Measurements from ENCODE around the gene SPTLC3. TPM values are rescaled to one million over a fixed set of nuclear protein-coding genes. Genes with fewer than 3 reads are reported as not detected.

SPTLC3 gene
- total RNA-seq, 1 experiment from 2014 or later = 20.3 TPM

- H3K9me3 Mint-ChIP-seq (ENCODE audit: unreplicated experiment) = peaks cover 17% of the 10 kb centered on the region
- no peak overlapping the region for H3K27ac Mint-ChIP-seq (ENCODE audit: low read depth, unreplicated experiment)
- CTCF ChIA-PET = interaction anchor here (0.7 kb wide), 1 partner anchor 53 kb away, joined by 3 read pairs; no protein-coding TSS in a partner anchor
- TF ChIP-seq CTCF (IDR thresholded peaks at IDR 0.05; ENCODE audit: unreplicated experiment) = no peak
- H3K4me1 Mint-ChIP-seq (ENCODE audit: insufficient read depth, unreplicated experiment) = peaks cover 51% of the 10 kb centered on the region
- intact Hi-C loops (cut with micrococcal nuclease) = no loop called here
- H3K27me3 Mint-ChIP-seq (ENCODE audit: insufficient read depth, unreplicated experiment) = no peaks in the 10 kb centered on the region
- H3K36me3 Mint-ChIP-seq (ENCODE audit: insufficient read depth, unreplicated experiment) = peaks cover 16% of the 10 kb centered on the region
- BruUV-seq (replicated peaks) = no TSS peak
- DNase-seq (ENCODE audit: unreplicated experiment) = no peak
- H3K4me3 Mint-ChIP-seq (ENCODE audit: unreplicated experiment) = no peak overlapping the region
- POLR2A ChIA-PET = interaction anchor here (1.5 to 3.9 kb wide), 3 partner anchors 16 to 48 kb away, joined by 4 to 37 read pairs (median 6); partner anchors contain the start of gene SPTLC3
Measured at GRCh38 chr20:13024596-13024995, 15.8 kb downstream of the SPTLC3 start.

GRCh38 chr20:13025181-13025580 is 16.4 kb downstream of the SPTLC3 start:
- CTCF ChIA-PET = interaction anchor here (0.9 kb wide), 1 partner anchor 8 kb away, joined by 5 read pairs; no protein-coding TSS in a partner anchor

GRCh38 chr20:13028001-13028400 is 19.2 kb downstream of the SPTLC3 start:
- no peak for TF ChIP-seq CTCF (IDR thresholded peaks at IDR 0.05; ENCODE audit: unreplicated experiment)
- CTCF ChIA-PET = interaction anchor here (0.7 to 3.8 kb wide), 6 partner anchors 9 to 518 kb away, joined by 3 to 48 read pairs (median 4); partner anchors contain the start of gene SPTLC3
- Mint-ChIP-seq H3K27me3 (ENCODE audit: insufficient read depth, unreplicated experiment) (no peaks in the 10 kb centered on the region), H3K4me1 (ENCODE audit: insufficient read depth, unreplicated experiment) (peaks cover 63% of the 10 kb centered on the region), H3K9me3 (ENCODE audit: unreplicated experiment) (no peaks in the 10 kb centered on the region), H3K36me3 (ENCODE audit: insufficient read depth, unreplicated experiment) (peaks cover 16% of the 10 kb centered on the region), H3K4me3 (ENCODE audit: unreplicated experiment) (peak overlapping the region; percentile 48), H3K27ac (ENCODE audit: low read depth, unreplicated experiment) (peak overlapping the region; percentile 97)
- BruUV-seq (replicated peaks) = no TSS peak
- intact Hi-C loops (cut with micrococcal nuclease) = no loop called here
- POLR2A ChIA-PET = interaction anchor here (0.9 to 10.3 kb wide), 15 partner anchors 10 to 750 kb away, joined by 3 to 257 read pairs (median 4); partner anchors contain the start of gene SPTLC3
- DNase-seq (ENCODE audit: unreplicated experiment) = peak; percentile 66

More at GRCh38 chr20:13025181-13025580, 16.4 kb downstream of the SPTLC3 start:
- intact Hi-C loops (cut with micrococcal nuclease) = no loop called here
- DNase-seq (ENCODE audit: unreplicated experiment) = no peak
- TF ChIP-seq CTCF (IDR thresholded peaks at IDR 0.05; ENCODE audit: unreplicated experiment) = no peak
- Mint-ChIP-seq H3K36me3 (ENCODE audit: insufficient read depth, unreplicated experiment) (peaks cover 19% of the 10 kb centered on the region), H3K9me3 (ENCODE audit: unreplicated experiment) (peaks cover 17% of the 10 kb centered on the region), H3K27ac (ENCODE audit: low read depth, unreplicated experiment) (no peak overlapping the region), H3K4me3 (ENCODE audit: unreplicated experiment) (no peak overlapping the region), H3K27me3 (ENCODE audit: insufficient read depth, unreplicated experiment) (no peaks in the 10 kb centered on the region), H3K4me1 (ENCODE audit: insufficient read depth, unreplicated experiment) (peaks cover 56% of the 10 kb centered on the region)
- POLR2A ChIA-PET = interaction anchor here (1.1 to 3.9 kb wide), 5 partner anchors 9 to 48 kb away, joined by 3 to 37 read pairs (median 6); partner anchors contain the start of gene SPTLC3
- BruUV-seq (replicated peaks) = no TSS peak

GRCh38 chr20:13028673-13029072 is 19.9 kb downstream of the SPTLC3 start:
- DNase-seq (ENCODE audit: unreplicated experiment) = no peak
- no peak overlapping the region for H3K4me3 Mint-ChIP-seq (ENCODE audit: unreplicated experiment)
- TF ChIP-seq CTCF (IDR thresholded peaks at IDR 0.05; ENCODE audit: unreplicated experiment) = no peak
- intact Hi-C loops (cut with micrococcal nuclease) = no loop called here
- H3K4me1 Mint-ChIP-seq (ENCODE audit: insufficient read depth, unreplicated experiment) = peaks cover 62% of the 10 kb centered on the region
- POLR2A ChIA-PET = interaction anchor here (1.0 to 10.3 kb wide), 14 partner anchors 9 to 749 kb away, joined by 3 to 257 read pairs (median 6); partner anchors contain the start of gene SPTLC3
- H3K36me3 Mint-ChIP-seq (ENCODE audit: insufficient read depth, unreplicated experiment) = peaks cover 23% of the 10 kb centered on the region
- H3K9me3 Mint-ChIP-seq (ENCODE audit: unreplicated experiment) = peaks cover 3% of the 10 kb centered on the region
- no TSS peak for BruUV-seq (replicated peaks)
- no peaks in the 10 kb centered on the region for H3K27me3 Mint-ChIP-seq (ENCODE audit: insufficient read depth, unreplicated experiment)
- CTCF ChIA-PET = interaction anchor here (0.5 to 3.8 kb wide), 8 partner anchors 12 to 517 kb away, joined by 3 to 48 read pairs (median 4); partner anchors contain the start of gene SPTLC3
- H3K27ac Mint-ChIP-seq (ENCODE audit: low read depth, unreplicated experiment) = peak overlapping the region; percentile 97

Data from MCF 10A (cell line).